Stimulated activated CD4-positive, alpha-beta T cell treated with anti-CD3 and anti-CD28 coated beads, Interleukin-12 subunit alpha, Interleukin-12 subunit beta, amount 100 ng/mL, for 4 hours (primary cell): ENCODE measurements around the gene MAP4K2.

Experiments used
- DNase-seq: peaks from one replicate; pipeline ENCODE4 v3.0.0-alpha.2; 2020

Gene MAP4K2

DNA sequence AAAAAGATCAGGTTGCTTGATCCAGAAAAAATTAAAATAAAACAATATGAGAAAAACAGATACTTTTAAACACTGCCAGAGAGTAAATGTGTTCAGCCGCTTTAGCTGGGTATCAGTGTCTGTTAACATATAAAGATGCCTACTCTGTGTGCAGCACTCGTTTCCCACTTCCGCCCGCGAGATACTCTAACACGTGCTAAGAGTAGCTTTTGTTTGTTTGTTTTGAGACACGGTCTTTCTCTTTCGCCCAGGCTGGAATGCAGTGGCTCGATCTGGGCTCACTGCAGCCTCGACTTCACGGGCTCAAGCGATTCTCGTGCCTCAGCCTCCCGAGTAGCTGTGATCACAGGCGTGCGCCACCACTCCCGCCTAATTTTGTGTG is 7.9 kb upstream of the MAP4K2 start:
- peak; percentile 29 for DNase-seq

- DNase-seq, result peak; percentile 76
These were observed 7.4 kb upstream of the MAP4K2 start, which contains the start of gene MEN1 for GRCh38 chr11:64810271-64810890. MEN1 (minus strand) TSS chr11:64810551; CDS start chr11:64810109, 442 bp downstream.

GRCh38 chr11:64809781-64810241 is 6.8 kb upstream of the MAP4K2 start:
- peak; percentile 26 for DNase-seq

DNA sequence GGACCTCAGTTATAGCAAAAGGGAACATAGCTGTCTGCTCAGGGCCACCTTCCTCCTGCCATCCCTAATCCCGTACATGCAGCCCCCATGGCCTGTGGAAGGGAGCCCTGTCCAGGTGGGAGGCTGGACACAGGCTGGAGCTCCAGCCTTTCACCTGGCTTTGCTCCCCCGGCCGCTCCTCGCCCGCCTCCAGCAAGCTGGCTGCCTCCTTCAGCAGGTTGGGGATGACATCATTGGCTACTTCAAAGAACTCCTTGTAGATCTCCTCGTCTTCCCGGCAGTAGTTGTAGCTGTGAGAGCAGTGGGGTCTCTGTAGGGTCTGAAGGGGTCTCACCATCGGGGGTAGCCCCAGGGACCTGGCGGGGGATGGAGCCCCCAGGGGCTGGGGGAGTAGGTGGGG is 2.5 kb upstream of the MAP4K2 start:
- no peak for DNase-seq

- DNase-seq, result no peak
These were observed 1.6 kb upstream of the MAP4K2 start for GRCh38 chr11:64804346-64805210.

DNA sequence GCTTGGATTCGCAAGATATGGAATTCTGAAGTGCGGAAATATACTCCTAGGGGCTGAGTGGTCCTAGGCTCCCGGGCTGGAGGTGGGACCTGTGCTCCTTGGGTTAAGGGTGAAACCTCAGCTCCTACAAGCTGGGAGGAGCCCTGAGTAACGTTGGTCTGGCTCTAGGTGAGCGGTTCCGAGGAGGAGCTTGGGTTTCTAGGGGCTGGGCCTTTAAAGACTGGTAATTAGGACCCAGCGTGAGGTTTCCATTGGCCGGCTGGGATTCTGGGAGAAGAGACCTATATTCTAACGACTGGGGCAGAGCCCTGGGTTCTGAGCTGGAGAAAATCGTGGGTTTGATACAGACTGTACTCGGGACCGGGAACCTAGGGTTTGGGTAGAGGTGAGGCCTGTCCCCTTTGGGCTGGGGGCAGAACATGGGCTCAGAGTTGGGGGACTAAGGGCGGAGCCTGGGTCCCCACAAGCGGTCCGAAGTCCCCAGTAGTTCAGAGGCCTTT is 882 bp upstream of the MAP4K2 start:
- no peak for DNase-seq

- DNase-seq, result no peak
These were observed 450 bp downstream of the MAP4K2 start for GRCh38 chr11:64802370-64803157.

DNA sequence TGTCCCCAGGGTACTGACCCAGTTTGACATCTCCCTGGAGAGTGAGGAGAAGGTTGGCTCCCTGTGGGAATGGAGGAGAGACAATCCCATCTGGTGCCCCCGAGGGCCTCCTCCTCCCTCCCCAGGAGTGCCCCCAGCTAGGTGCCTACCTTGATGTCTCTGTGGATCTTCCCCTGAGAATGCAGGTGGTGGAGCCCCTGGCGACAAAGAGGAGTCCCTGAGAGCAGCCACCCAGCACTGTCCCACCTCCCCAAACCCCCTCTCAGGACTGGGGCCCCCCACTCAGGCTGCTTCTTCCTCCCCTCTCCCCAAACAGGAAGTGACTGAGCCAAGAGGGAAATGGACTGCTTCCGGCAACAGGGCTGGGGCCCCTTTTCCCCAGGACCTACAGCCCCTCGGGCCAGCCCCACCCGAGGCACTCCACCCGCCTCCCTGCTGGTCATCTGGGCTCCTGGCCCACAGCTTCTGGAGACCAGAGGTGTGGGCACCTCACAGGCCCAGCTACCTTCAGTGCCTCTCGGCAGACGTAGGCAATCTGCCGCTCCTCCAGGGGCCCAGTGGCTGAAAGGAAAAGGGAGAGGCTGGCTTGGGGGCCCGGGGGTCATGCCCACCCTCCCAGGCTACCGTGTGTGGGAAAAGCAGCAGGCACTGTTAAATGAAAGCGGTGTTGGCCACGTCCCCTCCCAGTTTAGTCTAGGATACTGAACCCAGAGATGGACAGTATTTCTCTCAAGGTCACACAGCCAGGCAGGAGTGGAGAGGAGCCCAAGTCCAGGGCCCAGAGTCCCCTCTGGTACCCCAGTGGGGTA is 1.2 kb downstream of the MAP4K2 start:
- no peak for DNase-seq

- no peak for DNase-seq
These were observed 1.9 kb downstream of the MAP4K2 start for GRCh38 chr11:64801158-64801464.

DNA sequence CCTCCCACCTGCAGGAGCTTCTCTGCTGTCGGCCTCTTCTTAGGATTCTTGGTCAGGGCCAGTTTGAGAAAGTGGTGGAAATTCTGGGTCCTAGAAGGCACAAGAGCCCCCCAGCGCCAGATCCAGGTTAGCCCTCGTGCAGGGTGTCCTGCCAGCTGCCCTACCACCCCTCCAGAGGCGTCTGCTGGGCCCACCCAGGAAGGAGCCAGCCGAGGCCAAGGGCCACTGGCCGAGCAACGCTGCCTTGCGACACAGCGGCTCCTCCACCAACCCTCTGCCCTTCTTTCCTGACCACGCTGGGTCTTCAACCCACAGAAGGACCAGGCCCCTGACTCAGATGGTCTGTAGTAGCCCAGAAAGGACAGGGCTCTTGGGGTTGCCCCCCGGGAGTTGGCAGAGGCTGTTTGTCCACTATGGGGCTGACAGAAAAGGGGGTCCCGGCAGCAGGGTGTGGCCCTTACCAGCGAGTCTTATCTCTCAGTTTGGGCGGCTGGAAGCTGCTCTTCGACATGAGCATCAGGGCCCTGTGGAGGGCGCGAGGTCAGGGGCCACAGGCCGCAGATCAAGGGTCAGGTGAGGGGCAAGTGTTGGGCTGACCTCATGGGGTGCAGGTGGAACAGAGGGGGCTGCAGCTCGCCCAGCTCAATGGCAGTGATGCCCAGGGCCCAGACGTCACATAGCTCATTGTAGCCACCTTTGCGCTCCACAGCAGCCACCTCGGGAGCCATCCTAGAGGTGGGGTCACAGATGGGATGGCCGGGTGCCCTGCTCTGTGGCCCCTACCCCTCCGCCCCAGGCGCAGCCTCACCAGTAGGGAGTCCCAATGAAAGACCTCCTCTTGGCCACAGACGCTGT is 2.5 kb downstream of the MAP4K2 start:
- DNase-seq, result no peak

DNA sequence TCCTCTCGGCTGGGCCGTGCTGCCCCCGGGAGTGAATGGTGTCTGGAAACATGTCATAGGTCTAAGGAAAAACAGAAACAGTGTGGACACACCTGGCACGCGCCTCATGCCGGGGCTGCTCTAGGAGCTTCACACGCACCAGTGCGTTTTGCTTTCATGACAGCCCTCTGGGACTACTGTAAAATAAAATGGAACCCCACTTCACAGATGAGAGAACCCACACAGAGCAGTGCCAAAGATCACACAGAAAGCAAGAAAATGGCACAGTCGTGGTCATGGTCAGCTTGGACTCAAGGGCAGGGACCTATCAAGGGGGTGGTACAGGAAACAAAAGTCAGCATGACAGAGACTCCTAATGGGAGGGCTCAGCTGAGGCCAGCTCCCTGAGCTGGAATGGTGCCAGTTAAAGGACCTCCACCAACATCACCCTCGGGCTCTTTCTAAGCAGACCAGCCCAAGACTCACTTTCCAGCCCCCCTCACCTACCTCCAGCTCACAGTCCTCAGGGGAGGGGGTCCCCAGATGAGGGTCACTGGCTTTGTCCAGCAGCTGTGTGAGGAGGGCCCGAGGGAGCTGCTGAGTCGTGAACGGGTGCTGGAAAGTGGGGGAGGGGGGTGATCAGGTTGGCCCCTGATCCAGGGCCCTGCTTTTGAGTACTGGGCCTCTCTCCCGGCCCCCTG is 3.3 kb downstream of the MAP4K2 start:
- no peak for DNase-seq

- DNase-seq, result no peak
These were observed 3.8 kb downstream of the MAP4K2 start for GRCh38 chr11:64799256-64799622.

GRCh38 chr11:64796757-64797541 is 6.1 kb downstream of the MAP4K2 start:
- no peak for DNase-seq

DNA sequence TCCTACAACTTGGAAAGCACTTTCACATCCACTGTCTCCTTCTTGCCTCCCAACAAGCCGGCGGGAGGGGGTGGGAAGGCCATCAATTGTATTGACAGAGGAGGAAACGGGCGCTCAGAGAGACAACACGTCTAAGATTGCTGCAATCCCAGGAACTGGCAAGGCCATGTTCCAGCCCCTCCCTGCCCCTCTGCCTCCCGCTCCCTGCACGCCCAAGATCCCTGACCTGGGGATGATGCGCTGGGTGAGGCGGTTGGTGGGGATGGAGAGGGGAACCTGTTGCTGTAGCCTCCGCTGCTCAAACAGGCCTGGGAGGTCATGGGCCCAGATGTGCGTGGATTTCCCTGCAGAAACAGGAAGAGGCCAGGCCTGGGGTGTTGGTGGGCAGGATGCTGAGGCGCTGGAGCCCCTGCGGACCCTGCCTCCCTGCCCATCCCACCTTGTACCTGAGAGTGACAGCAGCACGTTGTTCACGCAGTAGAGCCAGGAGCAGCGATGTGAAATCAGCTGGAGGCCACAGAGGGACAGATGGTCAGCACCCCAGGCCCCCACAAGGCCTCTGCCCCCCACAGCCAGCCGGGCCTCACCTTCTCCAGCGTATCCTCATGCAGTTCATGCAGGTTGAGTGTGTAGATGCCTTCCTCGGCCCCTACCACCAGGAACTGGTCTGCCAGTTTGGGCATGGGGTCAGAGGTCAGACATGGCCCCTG is 6.8 kb downstream of the MAP4K2 start:
- DNase-seq, result no peak

GRCh38 chr11:64794526-64794925 is 8.5 kb downstream of the MAP4K2 start:
- no peak for DNase-seq

DNA sequence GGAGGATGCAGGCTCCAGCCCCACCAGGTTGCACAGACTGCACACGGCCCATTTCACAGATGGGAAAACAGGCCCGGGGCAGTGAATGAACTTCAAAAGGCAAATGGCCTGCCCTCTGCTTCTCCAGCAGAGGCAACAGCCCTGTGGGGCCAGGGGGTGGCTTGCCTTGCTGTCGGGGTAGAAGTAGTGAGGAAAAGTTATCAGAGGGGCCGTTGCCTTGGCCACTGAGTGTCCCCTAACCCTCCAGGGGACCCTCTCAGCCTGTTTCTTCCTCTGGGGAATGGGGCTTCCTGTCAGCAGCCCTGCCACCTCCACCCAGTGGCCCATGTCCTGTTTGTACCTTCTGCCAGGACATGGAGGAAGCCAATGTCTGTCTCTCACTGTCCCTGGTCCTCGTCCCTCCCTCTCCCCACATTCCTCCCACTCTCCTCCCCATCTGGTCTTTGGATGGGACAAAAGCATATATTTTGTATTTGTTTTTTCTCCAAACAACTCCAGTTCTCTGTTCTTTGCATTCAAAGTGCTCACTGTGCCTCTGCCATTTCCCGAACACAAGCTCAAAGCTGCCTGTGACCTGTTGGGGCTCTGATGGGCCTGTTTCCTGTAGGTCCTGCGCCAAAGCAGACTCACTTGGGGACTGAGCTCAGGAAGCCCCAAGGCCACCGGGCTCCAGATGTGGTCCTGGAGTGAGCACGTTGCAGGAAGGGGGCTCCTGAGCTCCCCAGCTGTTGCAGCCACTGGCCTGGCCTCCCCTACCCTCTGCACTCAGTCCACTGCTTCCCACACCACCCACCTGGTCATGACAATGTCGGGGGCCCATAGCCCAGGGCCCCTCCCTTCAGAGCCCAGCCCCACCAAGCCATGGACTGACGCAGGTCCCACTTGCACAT is 9.5 kb downstream of the MAP4K2 start:
- DNase-seq, result no peak

- DNase-seq, result no peak
These were observed 10.5 kb downstream of the MAP4K2 start for GRCh38 chr11:64792482-64792881.

DNA sequence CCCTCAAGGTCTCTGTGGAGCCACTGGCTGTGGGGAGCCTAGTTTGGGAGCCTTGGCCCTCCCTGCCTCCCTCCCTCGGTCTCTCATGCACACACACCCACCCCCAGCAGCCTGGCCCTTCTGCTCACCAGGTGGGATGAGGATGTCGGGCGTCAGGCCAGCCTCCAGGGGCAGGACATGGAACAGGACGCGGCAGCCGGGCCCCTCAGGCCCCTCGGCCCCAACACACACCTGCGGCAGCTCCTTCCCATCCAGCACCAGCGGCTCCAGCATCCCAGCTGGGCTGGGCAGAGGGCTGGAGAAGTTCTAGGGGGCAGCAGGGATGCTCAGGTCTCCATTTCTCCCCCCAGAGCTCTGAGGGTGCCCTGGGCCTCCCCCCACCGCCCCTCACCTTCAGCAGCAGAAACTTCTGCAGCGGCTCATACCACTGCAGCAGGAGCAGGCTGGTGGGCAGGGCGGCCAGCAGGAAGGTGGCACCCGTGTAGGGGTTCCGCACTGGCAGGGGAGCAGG is 11.2 kb downstream of the MAP4K2 start:
- no peak for DNase-seq
